OCI-LY1 (cell line): ENCODE data around the gene WFDC1.

ENCODE experiments used
- H2AFZ ChIP-seq: fragments of 200-600 bp; sonication (generic), shearing (Covaris generic); 2 replicates; pipeline ENCODE4 v1.6.0; 2014; ENCODE audit warnings: antibody characterized with exemption, mild to moderate bottlenecking, low read length
- H3F3A ChIP-seq: fragments of 200-600 bp; sonication (generic), shearing (Covaris generic); 2 replicates; pipeline ENCODE4 v1.6.0; 2014; ENCODE audit warnings: mild to moderate bottlenecking, antibody characterized with exemption, low read length, moderate library complexity; ENCODE audit not compliant: insufficient read depth
- H3K27ac ChIP-seq: fragments of 200-600 bp; sonication (generic); 2 replicates; pipeline ENCODE4 v1.5.1; 2014; ENCODE audit warnings: low read length, mixed run types, mild to moderate bottlenecking, low read depth; ENCODE audit not compliant: poor library complexity, severe bottlenecking
- H3K27me3 ChIP-seq: fragments of 200-600 bp; sonication (generic); 2 replicates; pipeline ENCODE4 v1.6.0; 2014; ENCODE audit warnings: antibody characterized with exemption, mild to moderate bottlenecking, low read length, moderate library complexity; ENCODE audit not compliant: insufficient read depth
- H3K36me3 ChIP-seq: fragments of 200-600 bp; sonication (generic); 2 replicates; pipeline ENCODE4 v1.6.1; 2014; ENCODE audit warnings: mild to moderate bottlenecking, antibody characterized with exemption, low read length, moderate library complexity, mixed read lengths; ENCODE audit not compliant: insufficient read depth
- H3K4me1 ChIP-seq: fragments of 200-600 bp; sonication (generic); 2 replicates; pipeline ENCODE4 v1.5.1; 2014; ENCODE audit warnings: mild to moderate bottlenecking, low read length, moderate library complexity; ENCODE audit not compliant: insufficient read depth, severe bottlenecking
- H3K4me2 ChIP-seq: fragments of 200-600 bp; sonication (generic), shearing (Covaris generic); 2 replicates; pipeline ENCODE4 v1.6.1; 2014; ENCODE audit warnings: low read length
- H3K4me3 ChIP-seq: fragments of 200-600 bp; sonication (generic); 2 replicates; pipeline ENCODE4 v1.5.1; 2014; ENCODE audit warnings: low read length, low read depth, mild to moderate bottlenecking, mixed read lengths; ENCODE audit not compliant: poor library complexity, severe bottlenecking
- H3K79me2 ChIP-seq: fragments of 200-600 bp; shearing (Covaris generic); 2 replicates; pipeline ENCODE4 v1.6.1; 2016; ENCODE audit warnings: mixed run types, low read length, mixed read lengths; ENCODE audit not compliant: insufficient read depth
- H3K9ac ChIP-seq: fragments of 200-600 bp; sonication (generic), shearing (Covaris generic); 2 replicates; pipeline ENCODE4 v1.6.1; 2014; ENCODE audit warnings: mild to moderate bottlenecking, low read length, mixed read lengths
- H3K9me2 ChIP-seq: fragments of 200-600 bp; sonication (generic), shearing (Covaris generic); 2 replicates; pipeline ENCODE4 v1.6.1; 2014; ENCODE audit warnings: low read depth, mild to moderate bottlenecking, low read length, mixed read lengths
- H3K9me3 ChIP-seq: fragments of 200-600 bp; shearing (Covaris generic); 2 replicates; pipeline ENCODE4 v1.6.1; 2014; ENCODE audit warnings: low read length, mixed read lengths
- H4K20me1 ChIP-seq: fragments of 200-600 bp; sonication (generic), shearing (Covaris generic); 2 replicates; pipeline ENCODE4 v1.6.0; 2016; ENCODE audit warnings: mild to moderate bottlenecking, low read length; ENCODE audit not compliant: insufficient read depth
- CTCF ChIP-seq: fragments of 200-600 bp; sonication (generic), shearing (Covaris generic); IDR thresholded peaks from 2 replicates; pipeline ENCODE4 v1.5.1; 2017; ENCODE audit warnings: mild to moderate bottlenecking, antibody characterized with exemption, low read length, moderate library complexity, mixed read lengths
- EZH2 ChIP-seq: fragments of 200-600 bp; sonication (generic), shearing (Covaris generic); IDR thresholded peaks from 2 replicates; pipeline ENCODE4 v1.8.0; 2017; ENCODE audit warnings: borderline replicate concordance, mixed run types, mild to moderate bottlenecking, antibody characterized with exemption, low read length, moderate library complexity, mixed read lengths

The WFDC1 gene

GRCh38 chr16:84329016-84329415 lies 34.3 kb downstream of the WFDC1 start:
- H3K4me3 ChIP-seq: no peak overlapping the region
- 0 out of 2 replicates have a peak, but pooled peaks cover 9% of the 10 kb centered on the region for H3K27me3 ChIP-seq
- no peak overlapping the region for H2AFZ ChIP-seq
- H4K20me1 ChIP-seq: no peaks in the 10 kb centered on the region
- no peaks in the 10 kb centered on the region for H3K4me1 ChIP-seq
- no peaks in the 10 kb centered on the region for H3K9me2 ChIP-seq
- H3F3A ChIP-seq: no peaks in the 10 kb centered on the region
- no peak overlapping the region for H3K9ac ChIP-seq
- H3K27ac ChIP-seq: no peak overlapping the region
- no peaks in the 10 kb centered on the region for H3K36me3 ChIP-seq
- no peak overlapping the region for H3K4me2 ChIP-seq
- H3K9me3 ChIP-seq: no peaks in the 10 kb centered on the region
- TF ChIP-seq EZH2 (no peak), CTCF (no peak)
- no peaks in the 10 kb centered on the region for H3K79me2 ChIP-seq

DNA sequence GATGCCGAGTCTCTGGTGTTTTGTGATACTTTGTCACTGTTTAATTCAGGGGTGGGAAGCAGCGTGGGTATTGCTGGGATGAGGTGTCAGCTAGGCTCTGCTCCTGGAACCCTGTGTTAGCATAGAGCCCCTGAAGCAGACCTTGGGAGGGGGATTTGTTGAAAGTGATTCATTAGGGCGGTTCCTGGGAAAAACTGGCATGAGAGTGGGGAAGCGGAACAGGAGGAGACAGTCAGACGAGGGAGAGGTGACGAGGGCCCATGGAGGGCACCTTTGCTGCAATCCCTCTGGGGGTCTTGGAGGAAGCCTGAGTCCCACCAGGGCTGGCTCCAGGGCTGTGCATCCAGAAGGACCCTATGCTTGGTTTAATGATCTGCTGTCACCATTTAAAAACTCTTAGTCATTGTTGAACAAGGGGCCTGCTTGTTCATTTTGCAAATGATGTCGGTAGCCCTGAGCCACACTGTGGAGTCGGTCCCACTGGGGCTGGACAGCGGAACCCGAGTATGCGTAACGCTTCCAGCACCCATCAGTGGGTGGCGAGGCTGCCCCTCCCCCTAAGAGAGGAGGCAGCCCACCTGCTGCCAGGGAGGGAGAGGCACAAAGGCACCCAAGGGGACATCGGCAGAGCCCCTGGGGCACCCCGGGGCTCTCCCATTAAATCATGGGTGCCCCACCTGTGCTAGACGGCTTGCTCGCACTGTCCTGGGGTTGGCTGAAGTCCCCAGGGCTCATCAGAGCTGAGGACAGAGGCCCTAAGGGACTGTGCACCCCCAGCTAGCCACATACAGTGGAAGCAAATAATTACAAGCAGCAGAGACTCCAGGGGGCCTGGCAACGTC lies 35.4 kb downstream of the WFDC1 start:
- Histone ChIP-seq H3K4me3 (no peak overlapping the region), H3K36me3 (no peaks in the 10 kb centered on the region), H3K27ac (no peak overlapping the region), H3K4me2 (no peak overlapping the region), H2AFZ (no peak overlapping the region), H3K27me3 (0 out of 2 replicates have a peak, but pooled peaks cover 9% of the 10 kb centered on the region), H3F3A (no peaks in the 10 kb centered on the region), H4K20me1 (no peaks in the 10 kb centered on the region), H3K4me1 (no peaks in the 10 kb centered on the region), H3K9me3 (no peaks in the 10 kb centered on the region), H3K9me2 (no peaks in the 10 kb centered on the region), H3K9ac (no peak overlapping the region), H3K79me2 (no peaks in the 10 kb centered on the region)
- TF ChIP-seq EZH2: no peak
- TF ChIP-seq CTCF: no peak

- no peaks in the 10 kb centered on the region for H3K9me3 ChIP-seq
- no peaks in the 10 kb centered on the region for H4K20me1 ChIP-seq
- H3K27ac ChIP-seq: no peak overlapping the region
- H3K9ac ChIP-seq: no peak overlapping the region
- H3K79me2 ChIP-seq: no peaks in the 10 kb centered on the region
- no peak overlapping the region for H2AFZ ChIP-seq
- H3K27me3 ChIP-seq: 0 out of 2 replicates have a peak, but pooled peaks cover 9% of the 10 kb centered on the region
- H3K4me3 ChIP-seq: no peak overlapping the region
- TF ChIP-seq CTCF (no peak), EZH2 (no peak)
- H3K4me1 ChIP-seq: no peaks in the 10 kb centered on the region
- H3K36me3 ChIP-seq: no peaks in the 10 kb centered on the region
- no peaks in the 10 kb centered on the region for H3F3A ChIP-seq
- H3K4me2 ChIP-seq: no peak overlapping the region
- no peaks in the 10 kb centered on the region for H3K9me2 ChIP-seq
Measured at GRCh38 chr16:84330685-84331050, 36.0 kb downstream of the WFDC1 start.
